NCI-H2171 treated with DMSO at 0.1 percent for 48 hours (cell line): ENCODE data around the gene TJAP1.
"Not testable (repeated sequence)": the region's sequence is repeated elsewhere in the genome, so short reads cannot be mapped to it uniquely, and the experiment has no call there.

Experiments used
- DNase-seq: peaks from one replicate; lab custom pipeline; 2025; lab: John Stamatoyannopoulos, UW

TJAP1 gene

GRCh38 chr6:43453831-43454230 is 23.5 kb upstream of the TJAP1 start:
- DNase-seq, result no peak

- peak; percentile 28 for DNase-seq
Observed at GRCh38 chr6:43454290-43454695, 23.1 kb upstream of the TJAP1 start.

- peak; percentile 55 for DNase-seq
Observed at GRCh38 chr6:43454696-43455530, 22.5 kb upstream of the TJAP1 start.

- DNase-seq, result peak; percentile 68
Observed at GRCh38 chr6:43455531-43456428, 21.6 kb upstream of the TJAP1 start, which contains the start of gene DLK2. Gene DLK2, minus strand, starts transcription at chr6:43455548. Its CDS starts 723 bp downstream, at chr6:43454825.

- DNase-seq, result peak; percentile 4
Observed at GRCh38 chr6:43457643-43458042, 19.7 kb upstream of the TJAP1 start.

- DNase-seq, result not testable (repeated sequence)
Observed at GRCh38 chr6:43458154-43458553, 19.2 kb upstream of the TJAP1 start.

GRCh38 chr6:43459535-43459934 is 17.8 kb upstream of the TJAP1 start:
- DNase-seq, result no peak

- DNase-seq, result no peak
Observed at GRCh38 chr6:43460032-43460431, 17.3 kb upstream of the TJAP1 start.

- no peak for DNase-seq
Observed at GRCh38 chr6:43461936-43462335, 15.4 kb upstream of the TJAP1 start.

GRCh38 chr6:43464337-43464736 is 13.0 kb upstream of the TJAP1 start:
- no peak for DNase-seq

GRCh38 chr6:43465948-43466347 is 11.4 kb upstream of the TJAP1 start:
- no peak for DNase-seq

GRCh38 chr6:43467265-43467664 is 10.1 kb upstream of the TJAP1 start:
- DNase-seq, result not testable (repeated sequence)

GRCh38 chr6:43467752-43468151 is 9.6 kb upstream of the TJAP1 start:
- DNase-seq, result no peak

- DNase-seq, result peak; percentile 66
Observed at GRCh38 chr6:43468240-43468639, 9.1 kb upstream of the TJAP1 start.

- no peak for DNase-seq
Observed at GRCh38 chr6:43468748-43469681, 8.4 kb upstream of the TJAP1 start.

- no peak for DNase-seq
Observed at GRCh38 chr6:43469947-43470346, 7.4 kb upstream of the TJAP1 start.

- DNase-seq, result no peak
Observed at GRCh38 chr6:43471399-43471798, 6.0 kb upstream of the TJAP1 start.

- no peak for DNase-seq
Observed at GRCh38 chr6:43472515-43472914, 4.9 kb upstream of the TJAP1 start.

- peak; percentile 67 for DNase-seq
Observed at GRCh38 chr6:43475516-43475915, 1.9 kb upstream of the TJAP1 start.

- DNase-seq, result no peak
Observed at GRCh38 chr6:43476746-43477145, 624 bp upstream of the TJAP1 start.

GRCh38 chr6:43478008-43478372 is 620 bp downstream of the TJAP1 start:
- DNase-seq, result peak; percentile 51

- DNase-seq, result no peak
Observed at GRCh38 chr6:43481075-43481474, 3.7 kb downstream of the TJAP1 start.
